Gastrocnemius medialis (tissue), 4 donors: ENCODE measurements around the gene PAPSS1.

Source experiments
- POLR2A ChIP-seq, 2 donors: fragments of 450-650 bp; IDR thresholded peaks; one replicate each; pipeline ENCODE4 v1.6.1; 2017; ENCODE audit warnings: antibody characterized with exemption in 2 of 2, mild to moderate bottlenecking in 2 of 2, moderate library complexity in 2 of 2
- TF ChIP-seq, protein P1 (sequence below), 5 experiments: fragments of 450-650 bp in 3 of 5; fragments of 200-600 bp in 2 of 5; sonication (generic) in 2 of 5; IDR thresholded peaks in 4 of 5; conservative IDR thresholded peaks in 1 of 5; 1 replicate in 4 of 5; 2 replicates in 1 of 5; pipeline ENCODE4 v1.5.1; 2016 to 2019; ENCODE audit warnings: antibody characterized with exemption in 5 of 5, mild to moderate bottlenecking in 3 of 5, moderate library complexity in 3 of 5

DNA sequence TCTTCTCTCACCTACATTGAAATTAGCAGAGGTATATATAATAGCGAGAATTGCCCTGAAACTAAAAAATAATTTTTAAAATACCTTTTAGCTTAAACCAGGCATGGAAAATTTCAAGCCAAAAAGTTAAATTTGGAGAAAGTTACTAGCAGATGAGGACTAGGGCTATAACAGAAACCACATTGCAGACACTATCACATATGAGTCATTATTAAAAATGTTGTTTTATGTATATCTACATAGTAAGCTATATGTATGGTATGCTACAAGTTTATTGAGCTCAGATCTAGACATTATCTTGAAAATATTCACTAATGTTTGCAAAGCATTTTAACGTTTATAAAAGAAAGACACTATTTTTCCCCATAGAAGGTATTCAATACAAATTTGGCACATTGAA lies 147.8 kb downstream of the PAPSS1 start:
- TF ChIP-seq, protein P1, sequence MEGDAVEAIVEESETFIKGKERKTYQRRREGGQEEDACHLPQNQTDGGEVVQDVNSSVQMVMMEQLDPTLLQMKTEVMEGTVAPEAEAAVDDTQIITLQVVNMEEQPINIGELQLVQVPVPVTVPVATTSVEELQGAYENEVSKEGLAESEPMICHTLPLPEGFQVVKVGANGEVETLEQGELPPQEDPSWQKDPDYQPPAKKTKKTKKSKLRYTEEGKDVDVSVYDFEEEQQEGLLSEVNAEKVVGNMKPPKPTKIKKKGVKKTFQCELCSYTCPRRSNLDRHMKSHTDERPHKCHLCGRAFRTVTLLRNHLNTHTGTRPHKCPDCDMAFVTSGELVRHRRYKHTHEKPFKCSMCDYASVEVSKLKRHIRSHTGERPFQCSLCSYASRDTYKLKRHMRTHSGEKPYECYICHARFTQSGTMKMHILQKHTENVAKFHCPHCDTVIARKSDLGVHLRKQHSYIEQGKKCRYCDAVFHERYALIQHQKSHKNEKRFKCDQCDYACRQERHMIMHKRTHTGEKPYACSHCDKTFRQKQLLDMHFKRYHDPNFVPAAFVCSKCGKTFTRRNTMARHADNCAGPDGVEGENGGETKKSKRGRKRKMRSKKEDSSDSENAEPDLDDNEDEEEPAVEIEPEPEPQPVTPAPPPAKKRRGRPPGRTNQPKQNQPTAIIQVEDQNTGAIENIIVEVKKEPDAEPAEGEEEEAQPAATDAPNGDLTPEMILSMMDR (IDR thresholded peaks at IDR 0.05 in 4 of 5, conservative IDR thresholded peaks at IDR 0.05 in 1 of 5), result no peak
- TF ChIP-seq POLR2A (IDR thresholded peaks at IDR 0.05), result no peak
